ENCODE data around the gene HIPK2.
A peak's percentile ranks its signal among the peaks of the same experiment; 100 is the strongest.

HIPK2 gene

GRCh38 chr7:139782932-139783331, 5.1 kb upstream of the HIPK2 start:
- no peak for DNase-seq

- no peak for DNase-seq
Measured at GRCh38 chr7:139777133-139777891, 486 bp downstream of the HIPK2 start.

GRCh38 chr7:139776486-139777132, 1.2 kb downstream of the HIPK2 start:
- DNase-seq, result peak; percentile 33

- DNase-seq, result peak; percentile 55
Measured at GRCh38 chr7:139775829-139776266, 1.9 kb downstream of the HIPK2 start.

GRCh38 chr7:139774376-139774775, 3.4 kb downstream of the HIPK2 start:
- DNase-seq, result no peak

- DNase-seq, result no peak
Measured at GRCh38 chr7:139773371-139773770, 4.4 kb downstream of the HIPK2 start.

GRCh38 chr7:139772873-139773272, 4.9 kb downstream of the HIPK2 start:
- no peak for DNase-seq

GRCh38 chr7:139772115-139772514, 5.7 kb downstream of the HIPK2 start:
- DNase-seq, result no peak

- no peak for DNase-seq
Measured at GRCh38 chr7:139771001-139771956, 6.5 kb downstream of the HIPK2 start.

- no peak for DNase-seq
Measured at GRCh38 chr7:139769761-139770160, 8.0 kb downstream of the HIPK2 start.

- no peak for DNase-seq
Measured at GRCh38 chr7:139769066-139769465, 8.7 kb downstream of the HIPK2 start.

GRCh38 chr7:139768249-139768824, 9.5 kb downstream of the HIPK2 start:
- no peak for DNase-seq

- no peak for DNase-seq
Measured at GRCh38 chr7:139767561-139767982, 10.2 kb downstream of the HIPK2 start.

GRCh38 chr7:139765143-139765542, 12.7 kb downstream of the HIPK2 start:
- no peak for DNase-seq

GRCh38 chr7:139763330-139763729, 14.5 kb downstream of the HIPK2 start:
- no peak for DNase-seq

- no peak for DNase-seq
Measured at GRCh38 chr7:139762886-139763285, 14.9 kb downstream of the HIPK2 start.

GRCh38 chr7:139758388-139758787, 19.4 kb downstream of the HIPK2 start:
- peak; percentile 20 for DNase-seq

GRCh38 chr7:139757968-139758367, 19.8 kb downstream of the HIPK2 start:
- no peak for DNase-seq

- DNase-seq, result no peak
Measured at GRCh38 chr7:139753693-139754111, 24.1 kb downstream of the HIPK2 start.

- DNase-seq, result no peak
Measured at GRCh38 chr7:139753081-139753692, 24.6 kb downstream of the HIPK2 start.

GRCh38 chr7:139752604-139753003, 25.2 kb downstream of the HIPK2 start:
- DNase-seq, result no peak

- no peak for DNase-seq
Measured at GRCh38 chr7:139752148-139752547, 25.6 kb downstream of the HIPK2 start.

All from NCI-H2029 treated with DMSO at 0.1 percent for 48 hours (cell line).